Fibroblast of skin of left biceps (primary cell): ENCODE results near the gene ACSS3.
"Not testable (repeated sequence)": the region's sequence is repeated elsewhere in the genome, so short reads cannot be mapped to it uniquely, and the experiment has no call there.

Experiments
- DNase-seq, 2 experiments: peaks; one replicate each; pipeline ENCODE4 v3.0.0-alpha.2; 2013; ENCODE audit warnings: low read depth in 2 of 2

The ACSS3 gene

GRCh38 chr12:81094718-81095360 lies 17.0 kb downstream of the ACSS3 start:
- DNase-seq = no peak

DNA sequence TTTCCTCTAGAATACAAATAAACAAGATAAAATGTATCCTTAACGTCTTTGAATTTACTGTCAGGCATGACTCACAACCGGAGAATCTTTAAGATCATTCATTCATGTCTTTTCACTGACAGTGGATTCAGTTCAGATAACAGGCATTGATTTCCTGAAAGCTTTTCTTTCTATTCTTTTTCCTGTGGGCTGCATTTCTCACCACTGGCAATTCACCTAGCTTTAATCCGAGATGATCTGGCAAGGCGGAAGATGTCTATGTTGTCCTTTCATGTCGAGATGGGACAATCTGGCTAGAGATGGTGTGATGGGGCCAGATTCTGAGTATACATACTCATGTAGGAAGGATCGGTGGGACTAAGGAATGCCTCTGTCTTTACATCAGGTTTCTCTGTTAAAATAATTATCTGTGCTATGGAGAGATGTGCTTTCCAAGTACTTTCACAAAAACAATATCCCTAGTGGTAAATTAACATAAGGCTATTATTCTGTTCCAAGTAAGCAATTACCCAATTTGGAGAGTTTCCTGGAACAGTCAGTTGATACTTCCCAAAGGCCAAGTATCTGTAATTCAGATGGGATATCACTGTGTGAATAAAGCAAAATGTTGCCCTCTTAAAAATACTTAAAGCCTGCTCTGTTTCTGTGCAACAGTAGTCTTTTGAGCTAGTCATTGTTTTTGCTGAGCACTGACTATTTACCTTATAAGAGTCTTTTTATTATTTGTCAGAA lies 17.8 kb downstream of the ACSS3 start:
- DNase-seq = no peak

DNA sequence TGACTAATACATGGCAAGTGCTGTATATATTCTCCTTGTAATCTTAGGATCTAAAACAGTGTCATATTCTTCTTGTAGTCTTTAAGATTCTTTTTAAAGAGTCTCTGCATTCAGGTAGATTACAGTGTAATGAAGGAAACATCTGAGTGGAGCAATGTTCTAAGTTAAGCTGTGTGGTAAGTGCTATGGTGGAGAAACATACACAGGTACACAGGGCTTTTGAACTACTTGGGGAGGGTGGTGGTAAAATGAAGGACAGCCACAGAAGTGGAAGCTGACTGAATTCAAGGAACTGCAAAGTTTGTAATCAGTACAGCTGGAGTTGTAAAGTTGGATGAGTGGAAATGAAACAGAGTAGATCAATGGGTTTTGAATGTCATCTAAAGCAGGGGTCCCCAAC lies 27.8 kb downstream of the ACSS3 start:
- no peak for DNase-seq

DNA sequence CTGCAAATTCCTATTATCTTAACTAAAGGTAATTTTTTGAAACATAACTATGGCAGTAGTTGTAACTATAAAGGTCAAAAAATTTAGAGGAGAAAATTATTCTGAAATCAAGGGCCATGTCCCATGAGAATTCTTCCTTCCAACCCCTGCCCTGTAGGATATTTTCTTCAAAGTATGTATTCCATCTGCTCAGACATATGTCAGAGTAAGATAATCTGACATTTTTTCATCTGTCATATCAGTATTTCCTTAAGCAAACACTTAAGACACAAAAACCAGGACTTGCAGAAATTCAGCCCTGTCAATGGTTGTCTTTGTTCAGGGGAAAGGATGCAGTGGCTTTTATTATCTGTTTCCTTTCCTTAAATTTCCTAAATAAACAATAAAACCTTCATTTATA lies 36.3 kb downstream of the ACSS3 start:
- DNase-seq = no peak

DNA sequence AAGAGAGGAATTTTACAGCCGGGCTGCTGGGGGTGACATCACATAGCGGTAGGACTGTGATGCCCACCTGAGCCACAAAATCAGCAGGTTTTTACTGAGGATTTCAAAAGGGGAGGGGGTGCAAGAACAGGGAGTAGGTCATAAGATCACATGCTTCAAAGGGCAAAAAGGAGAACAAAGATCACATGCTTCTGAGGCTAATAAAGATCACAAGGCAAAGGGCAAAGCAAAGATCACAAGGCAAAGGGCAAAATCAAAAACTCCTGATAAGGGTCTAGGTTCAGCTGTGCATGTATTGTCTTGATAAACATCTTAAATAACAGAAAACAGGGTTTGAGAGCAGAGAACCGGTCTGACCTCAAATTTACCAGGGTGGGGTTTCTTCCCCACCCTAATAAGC lies 41.2 kb downstream of the ACSS3 start:
- not testable (repeated sequence) for DNase-seq

DNA sequence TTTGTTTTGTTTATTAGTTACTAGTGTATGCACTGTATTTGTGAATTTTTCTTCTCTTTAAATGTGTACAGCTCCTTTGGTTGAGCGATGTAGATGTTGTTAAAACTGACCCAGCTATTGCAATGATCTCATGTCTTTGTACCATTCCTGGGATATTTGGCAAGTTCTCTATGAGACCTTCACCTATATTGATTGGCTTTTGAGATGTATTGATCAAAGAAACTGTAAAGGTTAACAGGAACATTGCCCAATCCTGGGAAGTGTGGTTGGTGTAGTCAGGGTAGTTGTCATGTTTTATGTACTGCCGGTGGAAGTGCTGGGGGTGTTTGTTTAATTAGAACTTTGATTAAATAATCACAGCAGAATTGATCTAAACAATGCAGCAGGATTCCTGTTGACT lies 43.1 kb downstream of the ACSS3 start:
- DNase-seq = no peak

- no peak for DNase-seq
Observed at GRCh38 chr12:81123611-81124010, 45.7 kb downstream of the ACSS3 start.

GRCh38 chr12:81125691-81126090 lies 47.8 kb downstream of the ACSS3 start:
- DNase-seq = no peak

DNA sequence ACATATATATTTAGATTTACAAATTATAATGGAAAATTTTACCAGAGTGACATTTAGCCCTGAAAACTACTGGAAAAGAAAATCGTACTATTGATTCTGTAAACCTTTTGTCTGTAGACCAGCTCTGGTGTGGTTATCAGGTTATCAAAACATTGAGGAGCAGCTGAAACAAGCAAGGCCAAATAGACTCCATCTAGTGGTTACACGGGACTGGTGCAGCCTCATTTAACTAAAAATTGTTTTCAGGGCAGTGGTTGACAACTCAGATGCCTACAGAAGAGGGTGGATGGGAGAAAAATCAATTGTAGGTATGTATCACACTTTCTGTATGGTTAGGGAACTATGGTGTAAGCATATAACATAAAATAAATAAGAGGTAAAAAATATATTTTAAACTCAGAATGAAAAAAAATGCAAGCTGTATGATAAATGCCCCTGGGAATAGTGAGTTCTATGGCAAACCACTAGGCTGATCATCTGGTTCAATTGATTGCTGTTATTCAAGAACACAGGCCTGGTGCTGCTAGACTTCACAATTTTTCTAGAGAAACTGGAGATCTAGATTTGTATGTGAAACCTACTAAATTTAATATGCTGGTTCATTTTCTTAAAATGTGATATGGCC lies 51.2 kb downstream of the ACSS3 start:
- DNase-seq = peak; percentile 6 to 9

DNA sequence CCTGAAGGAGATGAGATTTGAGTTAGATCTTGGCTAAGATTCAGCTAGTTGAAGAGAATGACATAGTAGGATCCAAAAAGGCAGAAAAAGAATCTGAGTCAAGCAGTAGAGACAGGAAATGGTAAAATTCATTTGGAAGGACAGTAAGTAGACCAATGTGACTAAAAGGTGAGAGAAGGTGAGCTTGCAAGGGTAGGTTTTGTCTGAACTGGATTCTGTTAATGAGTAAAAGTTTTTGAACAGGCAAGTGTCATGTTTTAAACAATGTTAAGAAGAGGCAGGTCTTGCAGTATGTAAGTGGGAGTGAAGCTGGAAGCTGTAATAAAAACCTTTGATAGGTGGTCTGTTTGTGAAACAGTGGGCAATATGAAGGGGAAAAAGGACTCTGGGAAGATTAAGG lies 58.6 kb downstream of the ACSS3 start:
- no peak for DNase-seq

DNA sequence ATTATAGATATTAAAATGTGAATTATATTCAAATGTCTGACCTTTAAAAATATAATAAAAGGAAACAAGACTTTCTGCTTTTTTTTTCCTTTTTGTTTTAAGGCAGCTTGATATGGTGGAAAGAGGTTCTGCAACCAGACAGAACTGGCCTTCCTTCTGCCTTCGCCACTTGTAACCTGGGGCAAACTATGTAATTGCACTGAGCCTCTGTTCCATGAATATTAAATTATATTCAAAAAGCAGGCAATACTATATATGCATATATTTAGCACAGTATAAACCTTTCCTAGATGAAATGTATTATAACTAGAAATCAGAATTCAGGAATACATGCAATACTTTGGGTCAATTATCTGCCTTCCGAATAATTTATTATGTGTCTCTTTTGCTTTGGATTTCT lies 59.9 kb downstream of the ACSS3 start:
- DNase-seq = no peak

GRCh38 chr12:81141217-81141616 lies 63.3 kb downstream of the ACSS3 start:
- no peak for DNase-seq

- DNase-seq = no peak
Observed at GRCh38 chr12:81143057-81143456, 65.2 kb downstream of the ACSS3 start.

DNA sequence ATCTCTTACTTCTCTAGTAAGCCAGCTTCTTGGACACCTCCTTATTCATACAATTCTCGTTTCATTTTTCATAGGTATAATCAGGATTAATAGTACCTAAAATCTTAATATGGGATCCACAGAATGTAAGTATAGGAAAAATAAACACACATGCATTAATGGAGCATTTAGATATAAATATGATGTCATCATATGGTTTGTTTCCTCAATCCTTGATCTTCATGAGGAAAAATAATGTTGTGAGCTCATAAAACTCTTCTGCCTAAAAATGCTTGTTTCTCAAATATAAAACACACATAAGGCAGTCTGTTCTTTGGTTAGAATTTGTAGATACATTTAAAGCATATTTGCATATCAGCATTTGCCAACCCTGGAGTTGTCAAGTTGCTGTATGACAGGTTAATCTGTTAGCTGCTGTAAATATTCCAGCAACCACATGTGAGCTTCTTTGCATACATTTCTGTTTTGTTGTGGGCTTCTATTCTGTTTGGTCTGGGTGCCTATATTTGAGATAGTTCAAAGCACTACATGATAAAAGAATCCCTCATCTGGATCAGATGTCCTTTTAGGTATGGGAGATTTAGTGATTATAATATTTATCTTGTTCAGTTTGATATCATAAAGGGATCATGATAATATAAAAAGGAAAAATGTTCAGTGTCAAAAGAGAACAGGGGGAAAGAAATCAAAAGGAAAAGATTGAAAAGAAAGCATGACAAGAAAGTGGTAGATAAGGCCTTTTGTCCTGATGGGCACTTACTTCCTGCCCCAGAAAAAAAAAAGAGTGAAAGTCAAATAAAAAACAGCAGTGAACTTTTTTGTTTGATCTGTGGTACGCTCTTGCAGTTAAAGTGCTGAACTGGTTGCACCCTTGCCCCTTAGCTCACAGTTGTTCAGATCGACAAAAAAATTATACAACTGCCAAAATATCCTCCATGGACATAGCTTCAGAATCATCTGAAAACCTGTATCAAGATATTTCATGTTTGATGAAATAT lies 68.6 kb downstream of the ACSS3 start:
- no peak for DNase-seq

GRCh38 chr12:81147292-81147919 lies 69.5 kb downstream of the ACSS3 start:
- no peak for DNase-seq

- no peak for DNase-seq
Observed at GRCh38 chr12:81150382-81150781, 72.5 kb downstream of the ACSS3 start.

DNA sequence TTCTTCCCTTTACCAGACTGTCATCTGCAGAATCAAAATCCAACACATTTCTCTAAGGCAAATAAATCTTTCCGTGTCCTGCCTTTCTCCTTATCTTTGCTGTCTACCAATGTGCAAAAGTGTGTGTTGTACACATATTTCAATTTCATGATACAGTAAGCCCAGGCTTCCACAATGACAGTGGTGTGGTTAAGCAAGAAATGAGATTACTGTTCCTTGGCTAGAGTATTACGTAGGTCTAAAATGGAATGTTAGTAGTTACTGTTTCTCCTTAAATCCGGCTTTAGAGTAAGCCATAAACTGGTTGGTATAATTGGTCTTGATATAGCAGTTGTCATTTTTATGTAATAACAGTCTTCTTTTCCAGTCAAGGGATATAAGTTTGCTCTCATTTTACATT lies 82.0 kb downstream of the ACSS3 start:
- no peak for DNase-seq

DNA sequence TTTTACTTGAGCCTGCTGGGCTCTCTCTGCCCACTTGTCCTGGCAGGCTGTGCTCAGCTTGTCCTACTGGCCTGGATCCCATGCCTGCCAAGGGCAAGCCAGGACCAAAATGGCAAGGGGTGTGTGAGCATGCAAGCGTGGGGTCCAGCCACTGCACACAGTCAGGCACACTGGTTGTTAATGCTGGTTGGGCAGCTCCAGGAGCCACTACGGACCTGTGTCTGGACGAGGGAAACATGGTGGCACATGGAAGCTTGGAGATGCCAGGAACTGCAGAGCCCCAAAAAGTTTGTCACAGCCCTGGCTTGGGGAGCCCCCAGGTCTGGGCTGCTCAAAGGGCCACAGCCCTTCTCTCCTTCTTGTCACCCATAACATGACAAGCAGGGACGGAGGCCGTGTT lies 83.8 kb downstream of the ACSS3 start:
- no peak for DNase-seq

- no peak for DNase-seq
Observed at GRCh38 chr12:81162391-81163136, 84.7 kb downstream of the ACSS3 start.

DNA sequence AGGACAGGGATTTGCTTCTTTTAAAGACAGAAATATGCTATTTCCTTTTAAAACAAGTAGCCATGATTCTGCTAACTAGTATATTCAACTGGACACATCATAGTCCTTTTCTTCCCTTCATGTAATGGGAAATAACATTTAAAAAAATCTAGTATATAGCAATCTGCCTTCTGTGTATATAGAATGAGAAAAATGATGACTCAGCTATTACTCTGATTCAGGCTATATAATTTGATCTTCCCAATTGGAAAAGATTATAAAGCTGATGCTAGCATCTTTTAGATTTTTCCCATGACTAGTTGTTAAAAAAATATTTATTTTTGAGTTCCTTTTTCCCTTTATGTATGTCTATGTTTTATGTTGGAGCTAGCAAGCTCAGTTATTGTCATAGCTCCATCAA lies 86.9 kb downstream of the ACSS3 start:
- no peak for DNase-seq

GRCh38 chr12:81166790-81167189 lies 88.9 kb downstream of the ACSS3 start:
- no peak for DNase-seq
